ENCODE results near the gene ASCC1. TPM values are rescaled to one million over a fixed set of nuclear protein-coding genes. Genes with fewer than 3 reads are reported as not detected.

The ASCC1 gene
- total RNA-seq, 4 donors from 2014 or later = 13.4 to 34.0 (median 20.5) TPM

DNA sequence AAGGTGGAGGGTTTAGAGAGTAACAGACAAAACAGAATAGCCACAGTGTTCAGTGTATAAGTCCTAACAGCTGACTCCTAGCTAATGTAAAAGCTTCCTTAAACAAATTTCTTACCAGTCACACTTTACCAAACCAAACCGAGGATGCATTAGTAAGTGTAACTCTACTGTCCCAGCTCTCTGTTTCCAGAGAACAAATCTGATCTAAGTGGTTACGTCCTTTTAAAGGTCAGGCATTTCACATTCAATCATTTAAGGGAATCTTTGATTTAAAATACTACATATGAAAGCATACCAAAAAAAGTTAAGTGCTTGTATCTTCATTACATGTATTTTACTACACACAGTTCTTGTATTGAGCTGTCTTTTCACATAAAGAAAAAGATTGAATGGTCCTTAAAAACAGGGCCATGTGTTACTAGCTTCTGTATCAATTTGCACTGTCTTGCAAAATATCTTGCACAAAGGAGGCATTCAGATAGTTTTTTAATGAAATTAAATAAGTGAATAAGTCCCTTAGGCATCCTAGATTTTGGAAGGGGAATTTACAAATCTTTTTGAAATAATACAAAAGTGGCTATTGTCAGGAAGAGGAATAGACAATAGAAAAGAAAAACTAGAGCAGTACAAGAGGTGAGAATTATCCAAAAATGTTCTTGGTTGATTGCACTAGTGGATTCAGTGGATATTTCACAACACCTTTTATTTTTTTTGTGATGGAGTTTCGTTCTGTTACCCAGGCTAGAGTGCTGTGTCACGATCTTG is 69.3 kb downstream of the ASCC1 start:
- intact Hi-C loops (cut with DNase I; ENCODE audit: low total_unique reads) = no loop called here
- H3K9me3 ChIP-seq = no peaks in the 10 kb centered on the region
- no peak for DNase-seq
- H3K36me3 ChIP-seq = no peaks in the 10 kb centered on the region
- no peaks in the 10 kb centered on the region for H3K4me1 ChIP-seq
- no peak overlapping the region for H3K27ac ChIP-seq
- H3K27me3 ChIP-seq = no peaks in the 10 kb centered on the region
- no peak overlapping the region for H3K4me3 ChIP-seq
- TF ChIP-seq, protein P1, sequence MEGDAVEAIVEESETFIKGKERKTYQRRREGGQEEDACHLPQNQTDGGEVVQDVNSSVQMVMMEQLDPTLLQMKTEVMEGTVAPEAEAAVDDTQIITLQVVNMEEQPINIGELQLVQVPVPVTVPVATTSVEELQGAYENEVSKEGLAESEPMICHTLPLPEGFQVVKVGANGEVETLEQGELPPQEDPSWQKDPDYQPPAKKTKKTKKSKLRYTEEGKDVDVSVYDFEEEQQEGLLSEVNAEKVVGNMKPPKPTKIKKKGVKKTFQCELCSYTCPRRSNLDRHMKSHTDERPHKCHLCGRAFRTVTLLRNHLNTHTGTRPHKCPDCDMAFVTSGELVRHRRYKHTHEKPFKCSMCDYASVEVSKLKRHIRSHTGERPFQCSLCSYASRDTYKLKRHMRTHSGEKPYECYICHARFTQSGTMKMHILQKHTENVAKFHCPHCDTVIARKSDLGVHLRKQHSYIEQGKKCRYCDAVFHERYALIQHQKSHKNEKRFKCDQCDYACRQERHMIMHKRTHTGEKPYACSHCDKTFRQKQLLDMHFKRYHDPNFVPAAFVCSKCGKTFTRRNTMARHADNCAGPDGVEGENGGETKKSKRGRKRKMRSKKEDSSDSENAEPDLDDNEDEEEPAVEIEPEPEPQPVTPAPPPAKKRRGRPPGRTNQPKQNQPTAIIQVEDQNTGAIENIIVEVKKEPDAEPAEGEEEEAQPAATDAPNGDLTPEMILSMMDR (IDR thresholded peaks at IDR 0.05) = no peak
- TF ChIP-seq EP300 (IDR thresholded peaks at IDR 0.05; ENCODE audit: low read depth) (no peak), POLR2AphosphoS5 (IDR thresholded peaks at IDR 0.05) (no peak), POLR2A (IDR thresholded peaks at IDR 0.05) (no peak)
- in situ Hi-C loops (cut with MboI; ENCODE audit: low pct_ligation_motif_present in 1 of 4, low pct_unique_long_range_greater_than_20kb in 1 of 4, low sequenced_read_pairs in 3 of 4) = loop anchor here in 1 of 4 donors (25.0 kb wide), 1 partner anchor 191 kb away; no protein-coding TSS in a partner anchor
- 76 to 85% methylated on average over 4 of the region's 4 CpGs for WGBS, 2 donors (ENCODE audit: low coverage in 1 of 2)

DNA sequence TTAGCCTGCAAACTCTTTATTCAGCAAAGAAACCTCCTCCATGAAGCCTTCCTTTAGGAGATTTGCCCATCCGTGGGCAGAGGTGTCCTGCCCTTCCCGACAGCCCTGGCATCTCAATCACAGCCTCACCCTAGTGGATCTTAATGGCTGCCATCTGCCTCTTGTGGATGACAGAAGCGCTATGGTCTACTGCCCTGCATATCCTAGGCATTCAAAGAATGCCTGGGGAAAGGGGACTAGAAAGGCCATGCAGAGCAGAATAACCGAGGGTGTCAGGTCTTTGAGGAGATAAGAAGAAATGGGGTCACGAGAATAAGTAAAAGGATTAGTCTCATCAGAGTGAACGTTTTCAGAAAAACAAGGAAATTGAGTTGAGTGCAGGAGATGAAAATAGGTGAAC is 70.0 kb downstream of the ASCC1 start:
- Histone ChIP-seq H3K27ac (no peak overlapping the region), H3K4me1 (no peaks in the 10 kb centered on the region), H3K36me3 (no peaks in the 10 kb centered on the region), H3K4me3 (no peak overlapping the region), H3K27me3 (no peaks in the 10 kb centered on the region), H3K9me3 (no peaks in the 10 kb centered on the region)
- WGBS, 2 donors (ENCODE audit: low coverage in 1 of 2) = 82 to 89% methylated on average over 6 of the region's 6 CpGs
- TF ChIP-seq, protein P1 (IDR thresholded peaks at IDR 0.05) = no peak
- no peak for TF ChIP-seq POLR2A (IDR thresholded peaks at IDR 0.05)
- no peak for TF ChIP-seq EP300 (IDR thresholded peaks at IDR 0.05; ENCODE audit: low read depth)
- no peak for TF ChIP-seq POLR2AphosphoS5 (IDR thresholded peaks at IDR 0.05)
- in situ Hi-C loops (cut with MboI; ENCODE audit: low pct_ligation_motif_present in 1 of 4, low pct_unique_long_range_greater_than_20kb in 1 of 4, low sequenced_read_pairs in 3 of 4) = loop anchor here in 1 of 4 donors (25.0 kb wide), 1 partner anchor 191 kb away; no protein-coding TSS in a partner anchor
- intact Hi-C loops (cut with DNase I; ENCODE audit: low total_unique reads) = no loop called here
- no peak for DNase-seq

DNA sequence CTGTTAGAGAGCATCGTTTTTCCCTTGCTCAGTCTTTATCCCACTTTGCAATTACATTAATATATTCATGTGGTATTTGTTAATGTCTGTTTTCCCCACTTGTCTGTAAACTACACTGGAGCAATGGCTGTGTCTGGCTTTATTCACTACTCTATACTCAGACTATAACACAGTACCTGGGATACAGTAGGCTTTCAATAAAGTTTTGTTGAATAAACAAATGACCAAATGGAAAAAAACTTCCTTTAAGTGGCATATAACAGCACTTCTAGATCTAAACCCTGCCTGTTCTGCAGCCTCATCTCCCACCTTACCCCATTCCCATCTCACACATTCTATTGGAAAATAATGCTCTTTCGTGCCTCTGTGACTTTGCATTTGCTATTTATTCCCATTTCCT is 70.4 kb downstream of the ASCC1 start:
- H3K27ac ChIP-seq = no peak overlapping the region
- H3K36me3 ChIP-seq = no peaks in the 10 kb centered on the region
- intact Hi-C loops (cut with DNase I; ENCODE audit: low total_unique reads) (no loop called here), in situ Hi-C loops (cut with MboI; ENCODE audit: low pct_ligation_motif_present in 1 of 4, low pct_unique_long_range_greater_than_20kb in 1 of 4, low sequenced_read_pairs in 3 of 4) (loop anchor here in 1 of 4 donors (25.0 kb wide), 1 partner anchor 192 kb away; no protein-coding TSS in a partner anchor)
- WGBS, 2 donors (ENCODE audit: low coverage in 1 of 2) = 81 to 82% methylated on average over 2 of the region's 2 CpGs
- DNase-seq = no peak
- H3K9me3 ChIP-seq = no peaks in the 10 kb centered on the region
- no peaks in the 10 kb centered on the region for H3K27me3 ChIP-seq
- H3K4me1 ChIP-seq = no peaks in the 10 kb centered on the region
- H3K4me3 ChIP-seq = no peak overlapping the region
- TF ChIP-seq POLR2A (IDR thresholded peaks at IDR 0.05) (no peak), POLR2AphosphoS5 (IDR thresholded peaks at IDR 0.05) (no peak), EP300 (IDR thresholded peaks at IDR 0.05; ENCODE audit: low read depth) (no peak)
- TF ChIP-seq, protein P1 (IDR thresholded peaks at IDR 0.05) = no peak

DNA sequence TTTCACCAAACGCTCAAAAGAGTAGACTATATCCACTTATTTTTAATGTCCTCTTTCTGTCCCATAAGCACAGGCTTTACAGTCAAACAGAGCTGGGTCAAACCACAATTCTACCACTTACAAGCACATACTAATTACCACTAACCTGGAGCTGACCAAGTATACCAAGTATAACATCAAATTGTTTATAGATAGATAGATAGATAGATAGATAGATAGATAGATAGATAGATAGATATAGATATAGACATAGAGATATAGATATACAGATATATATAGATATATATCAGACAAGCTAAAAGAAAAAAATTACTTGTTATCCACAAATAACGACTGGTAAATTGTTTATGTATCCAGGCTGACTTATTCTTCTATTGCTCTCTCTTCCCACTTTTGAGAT is 75.2 kb downstream of the ASCC1 start:
- Histone ChIP-seq H3K36me3 (no peaks in the 10 kb centered on the region), H3K4me1 (no peaks in the 10 kb centered on the region), H3K4me3 (no peak overlapping the region), H3K27ac (no peak overlapping the region), H3K9me3 (no peaks in the 10 kb centered on the region), H3K27me3 (no peaks in the 10 kb centered on the region)
- in situ Hi-C loops (cut with MboI; ENCODE audit: low pct_ligation_motif_present in 1 of 4, low pct_unique_long_range_greater_than_20kb in 1 of 4, low sequenced_read_pairs in 3 of 4) = loop anchor here in 1 of 4 donors (25.0 kb wide), 1 partner anchor 196 kb away; no protein-coding TSS in a partner anchor
- DNase-seq = no peak
- 86 to 90% methylated on average over 2 of the region's 2 CpGs for WGBS, 2 donors (ENCODE audit: low coverage in 1 of 2)
- TF ChIP-seq POLR2A (IDR thresholded peaks at IDR 0.05) (no peak), POLR2AphosphoS5 (IDR thresholded peaks at IDR 0.05) (no peak)
- TF ChIP-seq, protein P1 (IDR thresholded peaks at IDR 0.05) = no peak
- intact Hi-C loops (cut with DNase I; ENCODE audit: low total_unique reads) = no loop called here
